GM19468 (cell line): ENCODE data around the gene KXD1.

ENCODE experiments used
- ATAC-seq: cut with Tn5 transposase; IDR thresholded peaks from one replicate; pipeline ENCODE4 v1.9.1; 2021; ENCODE audit warnings: mild to moderate bottlenecking, moderate library complexity, moderate number of reproducible peaks; ENCODE audit not compliant: unreplicated experiment; ENCODE audit errors: extremely low read depth

KXD1 gene

GRCh38 chr19:18610245-18610555 lies 52.5 kb downstream of the KXD1 start:
- ATAC-seq, result no peak

DNA sequence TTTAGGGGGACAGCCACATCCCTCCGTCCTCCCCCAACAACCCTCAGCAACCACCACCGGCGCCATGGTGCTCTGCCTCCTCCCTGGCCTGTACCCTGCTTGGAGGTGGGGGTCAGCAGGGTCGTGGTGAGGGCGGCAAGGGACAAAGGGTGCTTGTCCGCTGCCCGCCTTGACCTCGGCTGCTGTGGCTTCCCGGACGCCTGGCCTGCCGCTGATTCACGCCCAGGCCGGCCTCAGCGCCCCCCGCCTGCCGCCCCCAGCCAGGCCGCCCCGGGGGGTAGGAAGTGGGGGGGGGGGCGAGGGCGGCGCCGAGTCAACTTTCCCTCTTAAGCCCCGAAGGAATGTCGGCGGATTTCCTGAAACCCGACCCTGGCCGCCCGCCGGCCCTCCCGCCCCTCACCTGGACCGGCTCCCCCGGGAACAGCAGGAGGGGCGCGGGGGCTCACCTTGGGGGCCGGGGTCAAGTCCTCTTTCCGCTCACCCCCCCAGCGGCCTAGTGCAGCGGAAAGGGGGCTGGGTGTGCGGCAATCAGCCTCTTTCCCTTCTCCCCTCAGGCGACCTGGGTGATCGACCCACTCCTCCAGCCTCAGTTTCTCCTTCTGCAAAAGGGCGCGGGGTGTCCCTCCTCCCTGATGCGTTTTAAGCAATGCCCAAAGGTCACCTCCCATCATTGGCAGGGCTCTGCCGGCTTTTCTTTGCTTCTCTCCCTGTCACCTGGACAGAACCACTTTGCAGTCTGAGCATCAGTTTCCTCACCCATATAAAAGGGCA lies 53.1 kb downstream of the KXD1 start:
- no peak for ATAC-seq

DNA sequence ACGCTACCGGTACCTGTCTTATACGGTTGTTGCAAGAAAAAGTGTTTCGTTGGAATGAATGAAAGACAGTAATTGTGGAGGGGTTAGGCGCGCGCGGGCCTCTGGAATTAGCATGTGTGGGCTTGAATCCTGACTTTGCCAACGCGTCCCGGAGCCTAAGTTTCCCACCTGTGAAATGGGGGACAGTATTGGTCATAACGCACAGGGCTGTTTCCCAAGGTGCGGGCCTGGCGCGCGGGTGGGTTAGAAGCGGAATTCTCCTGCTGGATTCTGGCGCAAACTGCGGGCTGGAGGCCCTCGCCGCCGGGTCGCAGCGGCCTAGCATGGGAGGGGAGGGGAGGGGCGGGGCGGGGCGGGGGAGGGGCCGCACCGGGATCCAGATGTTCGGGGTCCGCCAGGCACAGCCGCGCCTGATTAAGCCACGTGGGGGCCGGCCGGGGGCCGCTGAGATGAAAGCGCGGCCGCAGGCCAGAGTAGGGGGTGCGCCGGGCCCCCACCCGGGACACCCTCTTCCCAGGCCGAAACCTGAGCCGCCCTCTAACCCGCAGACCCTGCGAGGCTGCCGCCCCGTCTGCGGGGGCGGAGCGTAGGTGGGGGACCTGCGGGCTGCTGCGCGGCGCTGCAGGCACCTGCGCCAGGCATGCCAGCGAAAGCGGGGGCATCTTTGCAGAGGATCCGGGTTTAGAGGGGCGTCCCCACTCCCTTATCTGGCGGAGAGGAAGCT lies 53.8 kb downstream of the KXD1 start:
- ATAC-seq, result no peak

DNA sequence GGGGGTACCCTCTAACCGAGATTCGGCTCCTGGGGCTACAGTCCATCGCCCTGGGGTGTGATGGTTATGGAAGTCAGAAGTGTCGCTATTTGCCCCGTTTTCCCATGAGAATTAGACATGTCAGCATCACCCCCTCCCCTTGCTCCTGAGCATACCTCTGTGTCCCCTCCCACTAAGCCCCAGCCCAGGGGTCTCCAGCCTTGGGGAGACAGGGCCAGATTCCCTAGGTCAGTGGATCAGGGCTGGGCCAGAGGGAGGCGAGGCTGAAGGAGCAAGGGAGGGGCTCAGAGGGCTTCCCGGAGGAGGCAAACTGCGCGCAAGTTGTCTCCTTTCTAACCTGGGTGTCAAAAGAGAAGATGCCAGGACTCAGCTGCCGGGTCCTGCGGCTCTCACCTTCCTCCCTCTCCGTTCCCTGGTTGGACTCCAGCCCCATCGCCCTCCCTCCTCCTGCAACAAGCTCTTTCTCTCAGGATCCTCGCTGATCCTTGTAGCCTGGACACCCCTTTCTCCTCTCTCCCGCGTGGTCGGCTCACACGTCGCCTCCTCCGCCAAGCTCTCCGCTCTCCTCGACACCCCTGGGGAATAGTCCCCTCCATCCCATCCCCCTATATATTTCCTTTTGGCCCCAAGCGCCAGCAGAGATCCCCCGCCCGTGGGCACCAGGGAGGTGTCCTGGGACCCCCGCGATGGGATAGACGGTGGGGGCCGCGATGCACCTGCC lies 54.5 kb downstream of the KXD1 start:
- no peak for ATAC-seq

DNA sequence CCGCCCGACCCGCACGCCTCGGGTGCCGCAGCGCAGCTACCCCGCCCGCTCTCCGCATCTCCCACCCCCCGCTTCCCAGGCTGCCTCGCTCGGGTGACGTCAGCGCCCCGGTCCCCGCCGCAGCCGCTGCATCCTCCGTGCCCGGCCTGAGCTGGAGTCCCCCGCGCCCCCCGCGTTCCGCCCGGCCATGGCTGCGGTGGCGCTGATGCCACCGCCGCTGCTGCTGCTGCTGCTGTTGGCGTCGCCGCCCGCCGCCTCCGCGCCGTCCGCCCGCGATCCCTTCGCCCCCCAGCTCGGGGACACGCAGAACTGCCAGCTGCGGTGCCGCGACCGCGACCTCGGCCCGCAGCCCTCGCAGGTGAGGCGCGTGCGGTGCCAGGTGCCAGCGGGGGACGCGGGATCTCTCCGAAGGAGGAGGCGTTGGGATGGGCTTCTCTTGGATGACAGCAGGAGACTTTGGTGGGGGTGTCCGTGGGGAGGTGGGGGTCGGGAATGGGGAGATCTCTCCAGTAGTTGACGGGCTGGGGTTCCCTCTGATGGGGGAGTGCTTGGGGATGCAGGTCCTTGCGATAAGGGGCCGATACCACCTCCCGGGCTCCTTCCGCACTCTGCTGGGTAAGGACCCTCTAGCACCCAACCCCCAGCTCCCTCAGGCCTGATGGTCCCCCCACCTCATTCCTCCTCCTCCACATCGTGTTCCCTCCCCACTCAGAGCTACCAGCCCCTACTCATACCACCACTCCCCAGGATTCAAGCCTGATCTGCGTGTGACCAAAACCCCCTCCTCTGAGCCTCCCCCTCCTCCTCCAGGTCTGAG lies 55.3 kb downstream of the KXD1 start, which contains the start of gene TMEM59L:
TMEM59L (plus strand) TSS at position 99 of the 817 bp plus-strand sequence; CDS start at position 188, 89 bp downstream.
- ATAC-seq, result no peak

DNA sequence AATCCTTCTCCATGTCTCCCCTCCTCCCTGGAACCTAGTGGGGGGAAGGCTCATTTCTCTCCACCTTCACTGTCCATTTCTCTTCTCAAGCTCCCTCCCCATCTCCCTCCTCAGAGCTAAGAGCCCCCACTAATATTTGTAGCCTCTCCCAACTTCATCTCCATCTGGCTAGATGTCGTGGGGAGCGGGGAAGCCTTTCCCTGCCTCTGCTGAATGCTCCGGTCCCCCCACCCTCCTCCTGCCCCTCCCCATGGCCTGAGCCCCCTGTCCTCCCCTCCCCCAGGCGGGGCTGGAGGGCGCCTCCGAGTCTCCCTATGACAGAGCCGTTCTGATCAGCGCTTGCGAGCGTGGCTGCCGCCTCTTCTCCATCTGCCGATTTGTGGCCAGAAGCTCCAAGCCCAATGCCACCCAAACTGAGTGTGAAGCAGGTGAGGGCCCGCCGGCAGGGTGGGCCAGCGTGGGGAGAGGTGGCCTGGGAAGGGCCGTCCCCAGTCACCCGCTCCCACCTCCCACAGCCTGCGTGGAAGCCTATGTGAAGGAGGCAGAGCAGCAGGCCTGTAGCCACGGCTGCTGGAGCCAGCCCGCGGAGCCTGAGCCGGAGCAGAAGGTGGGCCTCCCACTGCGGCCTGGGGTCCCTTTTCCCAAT lies 56.0 kb downstream of the KXD1 start:
- ATAC-seq, result no peak

DNA sequence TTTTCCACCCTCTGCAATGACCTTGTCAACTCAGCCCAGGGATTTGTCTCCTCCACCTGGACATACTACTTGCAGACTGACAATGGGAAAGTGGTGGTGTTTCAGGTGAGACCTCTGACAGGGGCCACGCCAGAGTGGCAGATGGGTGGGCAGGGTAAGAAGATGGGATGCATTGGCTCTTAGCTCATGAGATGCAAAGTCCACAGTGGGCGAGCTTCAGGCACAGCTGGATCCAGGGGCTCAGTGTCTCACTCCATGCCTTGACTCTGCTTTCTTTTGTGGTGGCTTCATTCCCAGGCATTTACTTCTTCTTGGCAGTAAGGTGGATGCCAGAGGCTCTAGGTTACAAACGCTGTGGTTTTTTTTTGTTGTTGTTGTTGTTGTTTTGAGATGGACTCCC lies 58.4 kb downstream of the KXD1 start:
- no peak for ATAC-seq

GRCh38 chr19:18617562-18617961 lies 59.9 kb downstream of the KXD1 start:
- ATAC-seq, result no peak

GRCh38 chr19:18618236-18618635 lies 60.6 kb downstream of the KXD1 start:
- ATAC-seq, result no peak
